Measurements from ENCODE around the gene ACAD10.

The ACAD10 gene

GRCh38 chr12:111792155-111792855 lies 106.5 kb downstream of the ACAD10 start:
- no peak overlapping the region for H3K4me3 ChIP-seq (ENCODE audit: low read depth, low read length)
- no peaks in the 10 kb centered on the region; the same call in 1 of the 2 replicates for H3K36me3 ChIP-seq (ENCODE audit: insufficient read depth, low read length)
- no peaks in the 10 kb centered on the region for H3K27me3 ChIP-seq (ENCODE audit: insufficient read depth, low read length)
- H3K27ac ChIP-seq (ENCODE audit: low read depth, low read length) = no peak overlapping the region
- peaks cover 7% of the 10 kb centered on the region for H3K4me1 ChIP-seq (ENCODE audit: control insufficient read depth, insufficient read depth, low read length, unreplicated experiment)
- no peak overlapping the region for H2AFZ ChIP-seq (ENCODE audit: low read length, unreplicated experiment)
- no peaks in the 10 kb centered on the region for H3K79me2 ChIP-seq (ENCODE audit: control insufficient read depth, insufficient read depth, low read length, unreplicated experiment)

DNA sequence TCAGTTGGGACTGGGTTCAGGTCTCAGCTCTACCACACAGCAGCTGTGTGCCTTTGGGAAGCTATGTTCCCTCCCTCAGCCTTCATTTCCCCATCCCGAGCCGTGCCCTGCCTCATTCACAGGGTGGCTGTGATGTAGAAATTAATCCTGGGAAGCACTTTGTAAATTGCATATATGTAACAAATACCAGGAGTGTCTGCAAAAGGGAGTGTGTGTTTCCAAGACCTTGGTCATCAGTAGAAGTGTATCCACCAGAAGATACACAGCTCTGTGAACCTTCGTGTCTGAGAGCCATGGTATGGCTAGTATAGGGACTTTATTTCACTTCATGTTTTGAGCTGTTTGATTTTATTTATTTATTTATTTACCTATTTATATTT lies 107.0 kb downstream of the ACAD10 start:
- peaks cover 7% of the 10 kb centered on the region for H3K4me1 ChIP-seq (ENCODE audit: control insufficient read depth, insufficient read depth, low read length, unreplicated experiment)
- no peaks in the 10 kb centered on the region for H3K79me2 ChIP-seq (ENCODE audit: control insufficient read depth, insufficient read depth, low read length, unreplicated experiment)
- no peaks in the 10 kb centered on the region for H3K27me3 ChIP-seq (ENCODE audit: insufficient read depth, low read length)
- H3K27ac ChIP-seq (ENCODE audit: low read depth, low read length) = no peak overlapping the region
- H2AFZ ChIP-seq (ENCODE audit: low read length, unreplicated experiment) = no peak overlapping the region
- H3K4me3 ChIP-seq (ENCODE audit: low read depth, low read length) = no peak overlapping the region
- H3K36me3 ChIP-seq (ENCODE audit: insufficient read depth, low read length) = no peaks in the 10 kb centered on the region; the same call in 1 of the 2 replicates

GRCh38 chr12:111798182-111798581 lies 112.3 kb downstream of the ACAD10 start:
- Histone ChIP-seq H3K27me3 (ENCODE audit: insufficient read depth, low read length) (no peaks in the 10 kb centered on the region), H2AFZ (ENCODE audit: low read length, unreplicated experiment) (no peak overlapping the region), H3K36me3 (ENCODE audit: insufficient read depth, low read length) (0 out of 2 replicates have a peak, but pooled peaks cover 3% of the 10 kb centered on the region), H3K4me3 (ENCODE audit: low read depth, low read length) (no peak overlapping the region), H3K4me1 (ENCODE audit: control insufficient read depth, insufficient read depth, low read length, unreplicated experiment) (no peaks in the 10 kb centered on the region), H3K79me2 (ENCODE audit: control insufficient read depth, insufficient read depth, low read length, unreplicated experiment) (no peaks in the 10 kb centered on the region), H3K27ac (ENCODE audit: low read depth, low read length) (no peak overlapping the region)

DNA sequence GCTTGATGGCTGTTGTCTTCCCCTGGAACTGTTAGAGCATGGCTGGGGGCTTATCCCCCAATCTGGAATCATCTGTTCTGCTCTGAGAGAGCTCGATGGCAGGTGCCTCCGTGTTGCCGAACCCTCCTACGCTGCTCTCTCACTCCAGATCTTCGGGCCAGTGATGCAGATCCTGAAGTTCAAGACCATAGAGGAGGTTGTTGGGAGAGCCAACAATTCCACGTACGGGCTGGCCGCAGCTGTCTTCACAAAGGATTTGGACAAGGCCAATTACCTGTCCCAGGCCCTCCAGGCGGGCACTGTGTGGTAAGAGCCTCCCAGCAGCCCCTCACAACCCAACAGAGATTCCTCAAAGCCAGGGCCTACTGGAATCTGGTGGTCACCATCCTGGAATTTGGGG lies 113.9 kb downstream of the ACAD10 start:
- no peak overlapping the region for H3K27ac ChIP-seq (ENCODE audit: low read depth, low read length)
- no peak overlapping the region for H2AFZ ChIP-seq (ENCODE audit: low read length, unreplicated experiment)
- H3K4me3 ChIP-seq (ENCODE audit: low read depth, low read length) = no peak overlapping the region
- no peaks in the 10 kb centered on the region for H3K4me1 ChIP-seq (ENCODE audit: control insufficient read depth, insufficient read depth, low read length, unreplicated experiment)
- no peaks in the 10 kb centered on the region for H3K27me3 ChIP-seq (ENCODE audit: insufficient read depth, low read length)
- H3K36me3 ChIP-seq (ENCODE audit: insufficient read depth, low read length) = 0 out of 2 replicates have a peak, but pooled peaks cover 3% of the 10 kb centered on the region
- no peaks in the 10 kb centered on the region for H3K79me2 ChIP-seq (ENCODE audit: control insufficient read depth, insufficient read depth, low read length, unreplicated experiment)

GRCh38 chr12:111803038-111803626 lies 117.3 kb downstream of the ACAD10 start:
- Histone ChIP-seq H3K79me2 (ENCODE audit: control insufficient read depth, insufficient read depth, low read length, unreplicated experiment) (no peaks in the 10 kb centered on the region), H3K4me1 (ENCODE audit: control insufficient read depth, insufficient read depth, low read length, unreplicated experiment) (no peaks in the 10 kb centered on the region), H3K27me3 (ENCODE audit: insufficient read depth, low read length) (no peaks in the 10 kb centered on the region), H3K36me3 (ENCODE audit: insufficient read depth, low read length) (0 out of 2 replicates have a peak, but pooled peaks cover 3% of the 10 kb centered on the region), H2AFZ (ENCODE audit: low read length, unreplicated experiment) (no peak overlapping the region), H3K27ac (ENCODE audit: low read depth, low read length) (no peak overlapping the region), H3K4me3 (ENCODE audit: low read depth, low read length) (no peak overlapping the region)

DNA sequence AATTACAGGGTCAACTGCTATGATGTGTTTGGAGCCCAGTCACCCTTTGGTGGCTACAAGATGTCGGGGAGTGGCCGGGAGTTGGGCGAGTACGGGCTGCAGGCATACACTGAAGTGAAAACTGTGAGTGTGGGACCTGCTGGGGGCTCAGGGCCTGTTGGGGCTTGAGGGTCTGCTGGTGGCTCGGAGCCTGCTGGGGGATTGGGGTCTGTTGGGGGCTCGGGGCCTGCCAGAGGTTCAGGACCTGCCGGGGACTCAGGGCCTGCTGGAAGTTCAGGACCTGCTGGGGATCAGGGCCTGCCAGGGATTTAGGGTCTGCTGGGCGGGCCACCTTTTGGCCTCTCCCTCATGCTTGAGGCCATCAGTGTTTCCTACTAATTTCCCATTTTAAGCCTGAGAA lies 118.0 kb downstream of the ACAD10 start:
- Histone ChIP-seq H3K27me3 (ENCODE audit: insufficient read depth, low read length) (no peaks in the 10 kb centered on the region), H3K4me3 (ENCODE audit: low read depth, low read length) (no peak overlapping the region), H3K36me3 (ENCODE audit: insufficient read depth, low read length) (0 out of 2 replicates have a peak, but pooled peaks cover 3% of the 10 kb centered on the region), H3K27ac (ENCODE audit: low read depth, low read length) (no peak overlapping the region), H3K79me2 (ENCODE audit: control insufficient read depth, insufficient read depth, low read length, unreplicated experiment) (no peaks in the 10 kb centered on the region), H3K4me1 (ENCODE audit: control insufficient read depth, insufficient read depth, low read length, unreplicated experiment) (no peaks in the 10 kb centered on the region), H2AFZ (ENCODE audit: low read length, unreplicated experiment) (no peak overlapping the region)

- no peak overlapping the region for H2AFZ ChIP-seq (ENCODE audit: low read length, unreplicated experiment)
- H3K36me3 ChIP-seq (ENCODE audit: insufficient read depth, low read length) = no peaks in the 10 kb centered on the region
These were observed 120.5 kb downstream of the ACAD10 start for GRCh38 chr12:111806304-111806703.

More at GRCh38 chr12:111806304-111806703, 120.5 kb downstream of the ACAD10 start:
- Histone ChIP-seq H3K27me3 (ENCODE audit: insufficient read depth, low read length) (no peaks in the 10 kb centered on the region), H3K4me1 (ENCODE audit: control insufficient read depth, insufficient read depth, low read length, unreplicated experiment) (no peaks in the 10 kb centered on the region), H3K4me3 (ENCODE audit: low read depth, low read length) (no peak overlapping the region), H3K27ac (ENCODE audit: low read depth, low read length) (no peak overlapping the region), H3K79me2 (ENCODE audit: control insufficient read depth, insufficient read depth, low read length, unreplicated experiment) (no peaks in the 10 kb centered on the region)

Measured in ACC112 (cell line).